Measurements from ENCODE around the gene SPATC1L.
A peak's percentile ranks its signal among the peaks of the same experiment; 100 is the strongest.

Gene SPATC1L

GRCh38 chr21:46122758-46123683 is 61.2 kb downstream of the SPATC1L start:
- DNase-seq = no peak

GRCh38 chr21:46122237-46122671 is 62.0 kb downstream of the SPATC1L start:
- peak in 2 of 58 donors; percentile 13 to 38 for DNase-seq

- DNase-seq = no peak
Measured at GRCh38 chr21:46121286-46122221, 62.7 kb downstream of the SPATC1L start.

GRCh38 chr21:46120301-46121285 is 63.7 kb downstream of the SPATC1L start:
- DNase-seq = no peak

- DNase-seq = no peak
Measured at GRCh38 chr21:46119637-46120271, 64.5 kb downstream of the SPATC1L start.

- no peak for DNase-seq
Measured at GRCh38 chr21:46119144-46119636, 65.1 kb downstream of the SPATC1L start.

DNA sequence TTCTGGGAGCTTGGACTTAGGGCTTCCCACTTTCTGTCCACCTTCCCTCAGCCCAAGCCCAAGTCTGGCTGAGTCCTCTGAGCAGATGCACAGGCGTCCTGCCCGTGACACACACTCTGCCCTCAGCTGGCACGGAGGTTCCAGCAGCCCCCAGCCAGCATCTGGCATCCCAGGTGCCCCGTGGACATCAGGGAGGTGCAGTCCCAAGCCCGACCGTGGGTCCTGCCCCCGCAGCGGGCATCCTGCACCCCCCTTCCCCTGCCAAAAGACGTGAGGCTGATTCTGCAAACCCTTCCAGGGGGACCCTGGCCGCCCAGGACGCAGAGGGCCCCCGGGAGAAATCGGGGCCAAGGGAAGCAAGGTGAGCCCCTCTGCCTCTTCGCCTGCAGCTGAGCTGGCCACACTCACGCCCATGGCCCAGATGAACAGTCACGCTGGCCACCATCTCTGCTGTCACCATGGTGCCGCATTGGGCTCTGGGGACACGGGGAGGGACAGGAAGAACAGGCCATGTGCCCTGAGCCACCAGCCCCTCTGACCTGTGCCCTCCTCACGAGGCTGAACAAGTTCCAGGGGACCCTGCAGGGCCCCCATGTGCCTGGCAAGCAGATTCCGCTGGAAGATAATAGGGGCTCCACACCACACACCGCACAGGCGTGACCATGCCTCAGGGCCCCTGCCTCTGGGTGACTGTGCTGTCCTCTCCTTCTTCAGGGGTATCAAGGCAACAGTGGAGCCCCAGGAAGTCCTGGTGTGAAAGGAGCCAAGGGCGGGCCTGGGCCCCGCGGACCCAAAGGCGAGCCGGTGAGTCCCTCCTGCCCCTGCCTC is 65.7 kb downstream of the SPATC1L start:
- DNase-seq = no peak

- DNase-seq = no peak
Measured at GRCh38 chr21:46117586-46118315, 66.5 kb downstream of the SPATC1L start.

GRCh38 chr21:46116776-46117585 is 67.3 kb downstream of the SPATC1L start:
- no peak for DNase-seq

DNA sequence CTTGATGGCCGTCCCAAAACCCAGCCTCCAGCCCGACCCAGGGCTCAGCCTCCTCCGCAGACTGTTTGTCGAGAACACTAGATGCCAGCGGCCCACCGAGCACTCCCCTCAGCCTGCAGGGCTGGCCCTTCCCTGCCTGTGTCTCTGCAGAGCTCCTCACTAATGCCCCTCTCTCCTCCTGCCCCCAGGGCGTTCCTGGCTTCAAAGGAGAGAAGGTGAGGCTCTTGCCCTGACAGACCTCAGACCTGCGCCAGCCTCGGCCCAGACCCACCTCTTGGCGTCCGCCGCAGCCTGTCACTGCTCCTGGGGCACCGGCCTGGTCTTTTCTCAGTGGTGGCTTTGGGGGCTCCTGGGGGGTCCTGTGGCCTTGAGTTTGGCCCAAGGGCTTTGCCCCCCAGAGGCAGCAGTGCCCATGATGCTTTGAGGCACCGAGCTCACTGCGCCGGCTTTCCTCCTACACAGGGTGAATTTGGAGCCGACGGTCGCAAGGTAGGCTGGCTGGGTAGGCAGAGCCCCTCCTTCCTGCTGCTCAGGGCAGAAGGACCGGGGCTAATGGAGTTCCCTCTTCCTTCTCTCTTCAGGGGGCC is 68.0 kb downstream of the SPATC1L start:
- no peak for DNase-seq

DNA sequence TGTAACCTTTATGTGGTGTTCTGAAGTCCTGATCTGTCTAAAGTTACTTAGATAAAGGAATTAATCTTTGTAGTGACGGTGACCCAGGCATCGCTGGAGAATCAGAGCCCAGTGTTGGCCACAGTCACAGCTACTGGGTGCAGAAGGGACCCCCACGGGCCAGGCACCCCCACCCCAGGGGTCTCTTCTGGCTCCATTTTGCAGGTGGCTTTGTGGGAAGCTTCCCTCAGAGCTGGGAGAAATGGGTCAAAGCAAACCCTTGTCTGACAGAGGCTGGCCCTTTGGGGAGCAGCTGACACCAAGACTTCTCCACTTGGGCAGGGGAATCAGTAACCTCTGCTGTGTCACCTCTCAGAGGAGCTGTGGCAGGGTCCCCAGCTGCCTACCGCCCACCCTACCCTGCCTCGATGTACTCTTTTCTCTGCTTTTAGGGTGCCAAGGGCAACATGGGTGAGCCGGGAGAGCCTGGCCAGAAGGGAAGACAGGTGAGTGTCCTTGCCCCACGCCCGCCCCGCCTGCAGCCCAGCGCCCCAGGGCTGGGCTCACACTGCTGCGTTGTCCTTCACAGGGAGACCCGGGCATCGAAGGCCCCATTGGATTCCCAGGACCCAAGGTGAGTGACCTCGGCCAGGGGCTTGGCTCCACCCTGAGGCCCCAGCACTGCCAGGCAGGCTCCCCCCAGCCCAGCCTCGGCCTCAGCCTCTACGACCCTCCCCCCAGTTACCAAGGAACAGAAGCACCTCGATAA is 68.6 kb downstream of the SPATC1L start:
- DNase-seq = no peak

GRCh38 chr21:46114963-46115362 is 69.3 kb downstream of the SPATC1L start:
- no peak for DNase-seq

DNA sequence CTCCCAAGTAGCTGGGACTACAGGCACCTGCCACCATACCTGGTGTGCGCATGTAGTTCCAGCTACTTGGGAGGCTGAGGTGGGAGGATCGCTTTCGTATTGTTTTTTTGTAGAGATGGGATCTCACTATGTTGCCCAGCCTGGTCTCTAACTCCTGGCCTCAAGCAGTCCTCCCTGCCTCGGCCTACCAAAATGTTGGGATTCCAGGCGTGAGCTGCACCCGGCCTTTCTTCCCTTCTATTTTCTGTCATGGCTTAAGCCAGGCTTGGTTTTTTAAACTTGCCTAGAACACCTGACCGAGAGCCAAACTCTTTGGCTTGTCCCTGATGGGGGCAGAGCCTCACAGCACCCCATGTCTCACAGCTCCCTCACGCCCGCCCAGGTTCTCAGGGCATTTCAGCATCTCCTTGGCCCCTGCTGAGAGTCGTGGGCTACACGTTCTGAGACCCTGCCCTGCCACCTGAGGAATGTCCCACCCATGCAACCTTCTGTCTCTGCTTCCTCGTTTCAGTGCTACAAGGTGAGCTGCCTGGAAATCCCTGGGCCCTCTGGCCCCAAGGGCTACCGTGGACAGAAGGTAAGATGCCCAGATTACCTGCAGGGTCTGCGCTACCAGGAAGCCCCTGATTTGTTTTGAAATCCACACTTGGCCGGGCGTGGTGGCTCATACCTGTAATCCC is 70.6 kb downstream of the SPATC1L start:
- no peak for DNase-seq

- no peak for DNase-seq
Measured at GRCh38 chr21:46112725-46113215, 71.5 kb downstream of the SPATC1L start.
